Activated T-helper 9 cell treated with anti-CD3 and anti-CD28 coated beads, Interleukin-2, amount 50 U/mL, for 16 hours (primary cell): ENCODE results near the gene ART5.
"Not testable (repeated sequence)": the region's sequence is repeated elsewhere in the genome, so short reads cannot be mapped to it uniquely, and the experiment has no call there.

Experiments used
- DNase-seq: peaks from one replicate; pipeline ENCODE4 v3.0.0-alpha.2; 2020; ENCODE audit warnings: low read depth

ART5 gene

DNA sequence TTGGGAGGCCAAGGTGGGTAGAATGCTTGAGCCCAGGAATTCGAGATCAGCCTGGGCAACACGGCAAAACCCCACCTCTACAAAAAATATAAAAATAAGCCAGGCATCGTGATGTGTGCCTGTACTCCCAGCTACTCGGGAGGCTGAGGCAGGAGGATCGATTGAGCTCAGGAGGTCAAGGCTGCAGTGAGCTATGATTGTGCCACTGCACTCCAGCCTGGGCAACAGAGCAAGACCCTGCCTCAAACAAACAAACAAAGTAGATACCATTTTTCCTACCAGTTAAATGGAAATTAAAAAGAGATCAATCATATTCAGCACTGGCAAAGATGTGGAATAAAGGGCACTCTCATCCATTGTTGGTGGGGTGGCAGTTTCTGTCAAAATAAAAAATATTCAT, 15.5 kb upstream of the ART5 start:
- DNase-seq: not testable (repeated sequence)

DNA sequence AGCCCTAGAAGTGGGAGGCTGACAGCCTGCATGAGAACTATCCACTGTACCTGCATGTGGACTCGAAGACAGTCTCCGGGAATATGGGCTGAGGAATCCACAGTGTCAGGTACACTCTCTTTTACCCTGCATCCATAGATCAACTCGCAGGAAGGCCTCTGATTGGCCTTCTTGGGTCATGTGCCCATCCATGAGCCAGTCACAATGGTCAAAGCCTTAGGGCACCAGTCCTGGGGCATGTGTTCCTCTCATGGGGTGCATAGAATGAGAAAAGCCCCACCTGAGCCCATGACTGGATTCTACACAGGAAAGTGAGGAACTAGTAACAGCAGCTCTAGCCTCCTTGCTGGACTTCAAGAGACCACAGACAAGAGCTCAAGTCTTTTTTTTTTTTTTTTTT, 13.8 kb upstream of the ART5 start:
- DNase-seq: no peak

DNA sequence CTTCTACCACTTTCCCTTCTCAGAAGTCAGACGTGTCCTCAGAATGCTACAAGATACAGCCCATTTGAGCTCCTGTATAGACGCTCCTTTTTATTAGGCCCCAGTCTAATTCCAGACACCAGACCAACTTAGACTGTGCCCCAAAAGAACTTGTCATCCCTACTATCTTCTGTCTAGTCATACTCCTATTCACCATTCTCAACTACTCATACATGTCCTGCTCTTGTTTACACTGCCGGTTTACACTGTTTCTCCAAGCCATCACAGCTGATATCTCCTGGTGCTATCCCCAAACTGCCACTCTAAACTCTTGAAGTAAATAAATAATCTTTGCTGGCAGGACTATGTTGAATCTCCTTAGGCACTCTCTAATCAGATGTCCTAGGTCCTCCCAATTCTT, 10.7 kb upstream of the ART5 start:
- DNase-seq: not testable (repeated sequence)

DNA sequence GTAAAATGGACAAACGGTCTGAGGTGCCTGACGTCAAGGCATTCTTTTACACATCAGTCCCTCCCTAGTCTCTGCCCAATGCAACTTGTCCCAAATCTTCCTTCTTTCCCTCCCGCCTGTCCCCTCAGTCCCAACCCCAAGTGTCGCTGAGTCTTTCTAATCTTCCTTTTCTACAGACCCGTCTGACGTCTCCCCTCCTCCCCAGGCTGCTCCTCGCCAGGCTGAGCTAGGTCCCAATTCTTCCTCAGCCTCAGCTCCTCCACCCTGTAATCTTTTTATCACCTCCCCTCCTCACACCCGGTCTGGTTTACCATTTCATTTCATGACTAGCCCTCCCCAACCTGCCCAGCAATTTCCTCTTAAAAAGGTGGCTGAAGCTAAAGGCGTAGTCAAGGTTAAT, 7.6 kb upstream of the ART5 start:
- not testable (repeated sequence) for DNase-seq

DNA sequence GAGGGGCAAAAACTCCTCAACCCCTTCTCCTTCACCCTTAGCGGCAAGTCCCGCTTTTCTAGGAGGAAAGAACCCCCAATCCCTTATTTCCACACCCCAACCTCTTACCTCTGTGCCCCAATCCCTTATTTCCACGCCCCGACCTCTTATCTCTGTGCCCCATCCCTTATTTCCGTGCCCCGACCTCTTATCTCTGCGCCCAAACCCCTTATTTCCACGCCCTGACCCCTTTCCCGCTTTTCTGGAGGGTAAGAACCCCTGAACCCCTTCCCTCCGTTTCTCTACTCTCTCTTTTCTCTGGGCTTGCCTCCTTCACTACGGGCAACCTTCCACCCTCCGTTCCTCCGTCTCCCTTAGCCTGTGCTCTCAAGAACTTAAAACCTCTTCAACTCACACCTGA, 7.1 kb upstream of the ART5 start:
- DNase-seq: not testable (repeated sequence)

DNA sequence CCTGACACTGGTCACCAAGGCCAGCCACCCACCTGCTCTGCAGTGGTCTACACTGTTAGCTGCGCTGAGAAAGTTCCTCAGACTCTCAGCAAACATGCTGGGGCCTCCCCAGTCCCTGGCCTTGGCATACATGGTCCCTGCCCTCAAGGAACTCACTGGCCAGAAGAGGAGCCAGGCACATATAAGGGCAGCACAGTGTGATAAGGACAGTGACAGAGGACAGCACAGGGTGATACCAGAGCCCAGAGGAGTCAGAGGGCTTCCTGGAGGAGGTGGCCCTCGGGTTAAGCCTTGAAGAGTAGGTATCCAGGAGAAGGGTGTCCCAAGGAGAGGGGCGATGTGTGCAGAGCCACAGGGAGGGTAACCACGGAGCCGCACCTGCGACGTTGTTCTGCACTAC, 3.8 kb upstream of the ART5 start:
- no peak for DNase-seq

DNA sequence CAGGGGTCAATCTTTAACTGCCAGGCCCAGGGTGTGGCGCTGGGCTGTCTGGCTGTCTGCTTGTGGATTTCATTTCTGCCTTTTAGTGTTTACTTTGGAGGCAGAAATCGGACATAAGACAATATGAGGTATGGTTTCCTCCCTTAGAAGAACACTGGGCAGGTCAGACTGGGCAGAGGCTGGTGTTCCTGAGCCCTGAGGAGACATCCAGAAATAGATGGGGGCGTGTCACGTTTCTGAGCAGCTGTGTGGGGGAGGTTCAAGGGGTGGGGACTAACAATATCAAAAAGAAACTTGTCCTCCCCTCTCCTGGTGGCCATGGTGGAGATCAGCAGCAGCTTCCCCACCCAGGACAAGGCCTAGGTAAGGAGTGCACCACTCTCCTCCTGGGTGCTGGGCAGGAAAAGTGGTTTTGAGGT, 3.0 kb upstream of the ART5 start, which contains the start of gene ART1:
ART1 (plus strand) TSS at position 312 of the 419 bp plus-strand sequence. CDS start 14,086 bp downstream, outside the sequence.
- DNase-seq: no peak

DNA sequence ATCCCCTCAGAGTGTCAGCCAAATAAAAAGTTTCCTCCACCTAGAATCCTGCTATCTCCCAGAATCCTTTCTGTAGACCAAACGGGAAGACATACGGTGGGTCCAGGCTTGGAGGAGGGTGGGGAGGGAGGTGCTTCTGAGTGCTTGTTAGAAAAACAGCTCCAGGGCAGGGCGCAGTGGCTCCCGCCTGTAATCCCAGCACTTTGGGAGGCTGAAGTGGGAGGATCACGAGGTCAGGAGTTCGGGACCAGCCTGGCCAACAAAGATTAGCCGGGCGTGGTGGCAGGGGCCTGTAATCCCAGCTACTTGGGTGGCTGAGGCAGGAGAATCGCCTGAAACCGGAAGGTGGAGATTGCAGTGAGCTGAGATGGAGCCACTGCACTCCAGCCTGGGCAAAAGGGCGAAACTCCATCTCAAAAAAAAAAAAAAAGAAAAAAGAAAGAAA, 1.3 kb upstream of the ART5 start:
- not testable (repeated sequence) for DNase-seq

DNA sequence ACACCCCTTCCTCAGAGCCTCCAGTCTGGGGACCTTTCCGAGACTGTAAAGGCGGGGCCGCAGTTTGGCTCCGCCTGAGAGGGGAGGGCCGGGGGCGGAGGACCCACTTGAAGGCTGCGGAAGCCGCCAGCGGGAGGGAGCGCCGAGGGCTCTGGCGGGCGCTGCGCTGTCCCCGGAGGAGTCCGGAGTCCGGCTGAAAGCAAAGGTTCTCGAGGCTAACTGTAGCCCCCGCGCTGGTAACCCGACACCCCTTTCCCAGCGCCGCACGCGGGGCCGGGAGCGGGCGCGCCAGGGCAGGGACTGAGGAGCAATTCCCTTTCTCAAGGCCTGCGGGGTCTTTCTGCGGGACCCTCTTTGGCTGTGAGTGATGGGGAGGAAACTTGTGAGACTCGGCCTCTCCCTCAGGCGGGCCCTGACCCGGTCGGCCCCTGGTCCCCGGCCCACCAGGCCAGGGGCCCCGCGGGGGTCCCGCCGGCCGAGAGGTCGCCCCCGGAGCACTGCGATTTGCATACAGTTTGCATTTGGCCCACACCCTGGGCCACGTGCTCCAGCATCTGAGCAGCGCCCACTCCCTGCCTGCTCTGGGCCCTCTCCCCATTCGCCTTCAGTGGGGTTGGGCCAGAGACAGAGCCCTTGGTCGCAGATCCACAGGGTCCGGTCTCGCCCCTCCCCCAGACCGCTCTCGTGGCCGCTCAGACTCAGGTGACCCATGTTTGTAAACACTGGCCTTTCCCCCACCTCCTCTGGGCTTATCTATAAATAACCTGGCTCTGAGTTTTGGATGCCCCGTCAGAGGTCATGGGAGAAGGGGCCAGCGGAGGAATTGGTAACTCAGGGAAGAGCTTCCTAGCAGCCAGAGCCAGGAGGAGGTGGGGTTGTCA, 519 bp upstream of the ART5 start:
- DNase-seq: peak; percentile 64

DNA sequence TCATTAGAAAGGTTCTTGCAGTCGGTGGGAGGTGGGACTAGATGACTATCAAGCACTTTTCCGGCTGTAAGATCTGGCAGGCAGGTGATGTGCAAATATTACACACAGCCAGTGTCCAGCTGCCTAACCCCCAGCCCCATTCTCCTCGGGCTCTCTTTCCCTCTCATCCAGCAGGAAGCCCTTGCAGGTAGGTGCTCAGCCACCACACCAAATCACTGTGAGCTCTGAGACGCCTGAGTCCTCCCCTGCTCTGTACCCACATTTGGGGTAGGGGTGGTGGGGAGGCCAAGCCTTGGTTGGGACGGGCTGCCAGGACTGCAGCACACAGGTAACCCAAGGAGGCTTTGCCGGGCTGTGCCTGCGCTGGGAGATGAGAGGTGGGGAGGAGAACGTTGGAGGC, 601 bp downstream of the ART5 start:
- no peak for DNase-seq

DNA sequence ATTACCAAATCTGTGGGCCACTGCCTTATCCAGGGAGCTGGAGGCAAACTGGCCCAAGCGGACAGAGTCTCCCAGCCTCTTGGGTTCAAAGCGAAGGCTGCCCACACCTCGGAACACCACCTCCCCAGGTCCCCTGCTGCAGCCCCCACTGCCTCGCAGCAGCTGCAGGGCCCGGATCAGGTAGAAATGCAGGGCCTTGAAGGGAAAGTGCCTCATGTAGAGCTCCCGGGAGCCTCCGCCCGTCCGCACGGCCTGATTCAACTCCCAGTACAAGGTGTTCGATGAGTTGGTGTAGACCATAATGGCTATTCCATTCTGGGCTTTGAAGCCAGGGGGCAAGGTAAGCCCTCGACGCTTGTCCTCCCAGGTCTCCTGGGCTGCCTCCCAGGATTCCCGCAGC, 2.0 kb downstream of the ART5 start:
- DNase-seq: no peak

DNA sequence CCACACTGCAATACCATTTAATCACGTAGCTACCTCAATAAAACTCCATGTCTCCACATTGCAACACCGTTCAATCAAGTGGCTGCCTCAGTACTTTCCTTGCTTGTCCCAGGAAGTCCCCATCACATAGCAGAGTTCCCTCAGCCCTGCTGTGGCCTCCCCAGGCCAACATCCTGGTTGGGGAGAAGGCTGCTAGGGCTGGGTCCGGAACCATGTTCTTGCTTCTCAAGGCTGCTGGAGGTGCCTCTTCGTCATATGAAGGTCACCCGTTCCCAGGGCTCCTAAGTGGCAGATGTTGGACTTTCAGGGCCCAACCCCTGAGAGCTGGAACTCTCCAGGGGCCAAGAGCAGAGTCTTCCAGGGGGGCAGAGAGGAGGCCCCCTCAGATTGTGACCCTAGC, 3.3 kb downstream of the ART5 start:
- no peak for DNase-seq

DNA sequence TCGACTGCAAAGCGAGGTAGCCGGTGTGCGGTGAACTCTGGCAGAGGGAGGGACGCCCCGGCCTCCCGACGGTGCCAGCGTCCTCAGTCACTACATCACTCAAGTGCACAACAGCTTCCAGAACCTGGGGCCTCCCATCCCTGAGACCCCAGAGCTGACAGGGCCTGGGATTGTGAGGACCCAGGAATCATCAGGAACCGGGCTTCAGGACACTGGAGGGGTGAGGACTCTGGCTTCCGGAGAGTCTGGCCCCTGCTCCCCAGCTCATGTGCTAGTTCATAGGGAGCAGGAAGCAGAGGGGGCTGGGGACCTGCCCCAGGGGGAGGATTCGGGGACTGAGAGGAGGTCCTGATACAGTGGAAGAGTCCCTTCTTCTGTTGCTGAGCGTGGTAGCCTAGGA, 4.6 kb downstream of the ART5 start:
- DNase-seq: no peak

DNA sequence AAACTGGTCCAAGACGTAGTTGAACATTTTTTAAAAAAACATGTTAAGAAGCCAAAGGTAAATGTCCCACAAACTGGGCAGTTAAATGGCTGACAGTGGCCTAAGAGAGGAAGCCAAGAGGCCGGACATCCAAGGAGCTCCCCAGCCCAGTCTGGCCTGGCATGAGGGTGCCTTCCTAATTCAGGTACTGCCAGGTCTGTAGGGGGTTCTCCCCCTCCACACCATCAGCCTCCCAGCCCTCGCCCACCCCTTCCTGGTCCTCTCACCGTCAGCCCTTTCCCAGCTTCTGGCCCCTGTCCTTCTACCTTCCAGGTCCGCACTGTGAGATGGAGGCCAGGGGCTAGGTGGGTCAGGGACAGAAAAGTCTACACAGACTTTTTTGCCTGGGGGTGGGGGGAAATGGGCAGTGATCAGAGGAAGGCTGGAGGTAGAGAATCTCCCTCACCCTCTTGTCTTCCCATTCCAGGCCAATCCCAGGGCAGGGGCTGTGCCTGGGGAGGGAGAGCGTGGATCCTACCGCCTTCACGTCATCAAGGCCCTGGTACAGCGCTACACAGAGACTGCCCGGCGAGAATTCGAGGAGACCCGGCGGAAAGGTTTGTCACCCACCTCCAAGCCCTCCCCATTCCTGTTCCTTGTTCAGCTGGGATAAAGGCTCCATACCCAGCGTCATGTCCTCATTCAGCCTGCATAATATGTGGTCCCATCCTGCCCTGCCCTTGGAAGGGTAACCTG, 6.0 kb downstream of the ART5 start:
- DNase-seq: no peak

DNA sequence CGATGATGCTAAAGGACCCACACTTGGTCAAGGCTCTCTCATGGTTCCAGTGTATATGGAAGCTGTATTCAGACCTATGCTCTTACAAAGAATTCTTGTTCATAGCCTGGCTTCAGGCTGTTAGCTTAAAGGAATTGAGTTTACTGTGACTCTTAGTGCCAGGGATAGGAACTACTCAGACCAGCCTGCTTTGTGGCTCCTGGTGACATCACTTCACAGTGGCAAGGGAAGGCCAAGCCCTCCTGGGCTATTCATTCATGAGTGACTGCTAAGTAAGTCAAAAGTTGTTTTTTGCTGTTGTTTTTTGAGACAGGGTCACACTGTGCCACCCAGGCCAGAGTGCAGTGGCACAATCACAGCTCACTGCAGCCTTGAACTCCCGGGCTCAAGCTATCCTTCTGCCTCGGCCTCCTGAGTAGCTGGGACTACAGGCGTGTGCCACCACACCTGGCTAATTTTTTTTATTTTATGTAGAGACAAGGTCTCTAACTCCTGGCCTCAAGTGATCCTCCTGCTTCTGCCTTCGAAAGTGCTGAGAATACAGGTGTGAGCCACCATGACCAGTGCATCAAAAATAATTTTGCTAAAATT, 9.6 kb downstream of the ART5 start:
- no peak for DNase-seq

DNA sequence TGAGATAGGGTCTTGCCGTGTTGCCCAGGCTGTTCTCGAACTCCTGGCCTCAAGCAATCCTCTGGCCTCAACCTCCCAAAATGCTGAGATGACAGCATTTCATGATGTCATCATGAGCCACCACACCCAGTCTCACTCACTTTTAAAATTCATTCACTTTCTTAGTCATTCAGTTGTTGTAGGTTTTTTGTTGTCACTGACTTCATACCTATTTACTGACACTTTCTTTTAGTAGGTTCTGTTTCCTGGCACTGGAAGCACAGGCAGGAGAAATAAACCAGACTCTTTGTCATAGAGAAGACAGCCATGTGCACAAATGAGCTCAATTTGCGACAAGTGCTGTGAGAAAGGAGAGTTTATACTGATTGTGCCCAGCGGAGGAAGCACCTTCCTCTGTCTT, 10.5 kb downstream of the ART5 start:
- DNase-seq: no peak

DNA sequence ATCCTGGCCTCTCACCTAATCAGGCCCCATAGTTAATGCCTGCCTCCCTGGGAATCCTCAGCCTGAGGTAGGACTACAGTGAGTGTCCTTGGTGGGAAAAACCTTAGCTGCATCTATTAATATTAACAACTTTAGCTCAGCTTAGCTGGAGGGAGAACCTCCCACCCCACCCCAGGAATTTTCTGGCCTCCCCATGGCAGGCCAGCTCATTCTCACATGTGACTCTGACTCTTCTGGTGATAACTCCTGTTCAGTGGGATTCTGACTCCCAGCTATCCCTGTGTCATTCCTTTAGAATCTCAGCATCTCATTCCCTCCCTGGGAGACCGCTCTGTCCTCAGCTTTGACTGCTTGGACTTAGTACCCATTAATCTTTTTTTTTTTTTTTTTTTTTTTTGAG, 14.5 kb downstream of the ART5 start:
- no peak for DNase-seq

DNA sequence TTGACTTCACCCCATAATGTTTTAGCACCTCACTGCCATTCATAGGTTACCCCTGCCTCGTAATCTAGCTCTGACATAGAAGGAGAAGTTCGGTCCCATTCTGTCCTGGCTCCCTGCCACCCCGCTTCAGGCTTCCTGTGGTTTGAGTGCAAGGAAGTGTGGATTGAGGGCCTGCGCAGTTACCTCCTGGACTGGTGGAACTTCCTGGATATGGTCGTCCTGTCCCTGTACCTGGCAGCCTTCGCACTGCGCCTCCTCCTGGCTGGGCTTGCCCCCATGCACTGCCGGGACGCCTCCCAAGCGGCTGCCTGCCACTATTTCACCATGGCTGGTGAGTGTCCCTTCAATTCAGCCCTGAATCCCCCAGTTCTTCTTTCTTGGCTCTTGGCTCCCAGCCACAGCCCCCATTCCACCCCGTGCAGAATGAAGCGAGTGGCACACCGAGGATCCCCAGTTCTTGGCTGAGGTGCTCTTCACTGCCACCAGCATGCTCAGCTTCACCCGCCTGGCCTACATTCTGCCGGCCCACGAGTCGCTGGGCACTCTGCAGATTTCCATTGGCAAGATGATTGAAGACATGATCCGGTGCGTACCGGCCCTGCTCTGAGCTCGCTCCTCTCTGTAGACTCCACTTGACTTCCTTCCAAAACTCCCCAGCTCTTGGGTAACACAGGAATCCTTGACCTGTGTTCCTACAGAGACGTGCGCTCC, 15.4 kb downstream of the ART5 start:
- no peak for DNase-seq

DNA sequence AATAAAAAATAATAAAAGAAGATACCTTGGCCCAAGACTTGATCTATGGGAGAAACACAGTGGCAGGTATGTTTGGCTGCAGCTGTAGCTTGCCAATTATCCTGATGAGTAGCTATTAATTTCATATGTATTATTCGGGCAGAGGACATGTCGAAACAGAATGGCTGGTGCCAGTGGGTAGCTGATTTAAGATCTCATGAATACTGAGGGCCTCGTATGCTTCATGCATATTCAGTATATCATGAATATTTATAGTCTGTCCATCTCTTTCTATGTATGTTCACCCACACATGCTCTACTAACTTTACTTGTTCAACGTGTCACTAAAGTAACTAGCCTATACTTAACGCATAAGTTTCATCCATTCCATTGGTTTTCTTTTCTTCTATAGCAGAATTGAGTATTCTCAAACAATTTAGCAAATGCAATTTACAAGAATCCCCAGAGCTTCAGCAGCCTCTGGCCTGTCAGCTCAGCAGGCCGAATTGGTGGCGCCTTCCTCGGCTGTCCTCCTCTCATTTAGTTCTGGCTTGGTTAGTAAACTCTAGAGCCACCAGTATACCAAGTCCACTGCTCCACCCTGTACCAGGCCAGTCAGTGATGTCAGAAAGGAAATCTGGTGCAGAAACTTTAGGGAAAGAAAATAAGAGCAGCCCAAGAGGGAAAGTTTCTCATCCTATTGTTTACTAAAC, 17.9 kb downstream of the ART5 start:
- DNase-seq: no peak

DNA sequence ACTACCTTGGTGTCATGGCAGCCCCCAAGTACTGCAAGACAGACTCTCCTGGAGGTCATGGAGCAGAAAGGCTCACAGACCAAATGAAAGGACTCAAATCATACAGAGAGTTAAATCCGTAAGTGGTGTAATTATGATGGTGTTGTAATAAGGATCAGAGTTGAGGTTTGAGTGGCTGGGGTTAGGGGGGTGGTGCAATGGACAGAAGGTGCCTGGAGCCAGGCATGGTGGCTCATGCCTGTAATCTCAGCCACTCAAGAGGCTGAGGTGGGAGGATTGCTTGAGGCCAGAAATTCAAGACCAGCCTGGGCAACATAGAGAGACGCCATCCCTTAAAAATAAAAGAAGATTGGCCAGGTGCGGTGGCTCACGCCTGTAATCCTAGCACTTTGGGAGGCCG, 18.7 kb downstream of the ART5 start:
- DNase-seq: no peak

DNA sequence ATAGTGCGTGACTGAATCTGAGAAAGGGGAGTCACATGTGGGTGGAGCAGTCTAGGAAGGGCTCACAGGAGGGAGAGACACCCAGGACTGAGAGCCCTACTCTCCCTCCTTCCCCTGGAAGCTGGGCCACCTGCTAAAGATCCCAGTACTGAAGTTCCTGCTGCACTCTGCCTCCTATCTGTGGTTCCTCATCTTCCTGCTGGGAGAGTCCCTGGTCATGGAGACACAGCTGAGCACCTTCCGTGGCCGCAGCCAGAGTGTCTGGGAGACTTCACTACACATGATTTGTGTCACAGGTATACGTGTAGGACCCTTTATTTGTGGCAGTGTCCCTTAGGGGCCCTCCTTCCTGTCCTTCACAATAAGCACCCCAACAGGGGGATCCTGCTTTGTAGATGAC, 19.3 kb downstream of the ART5 start:
- DNase-seq: no peak

DNA sequence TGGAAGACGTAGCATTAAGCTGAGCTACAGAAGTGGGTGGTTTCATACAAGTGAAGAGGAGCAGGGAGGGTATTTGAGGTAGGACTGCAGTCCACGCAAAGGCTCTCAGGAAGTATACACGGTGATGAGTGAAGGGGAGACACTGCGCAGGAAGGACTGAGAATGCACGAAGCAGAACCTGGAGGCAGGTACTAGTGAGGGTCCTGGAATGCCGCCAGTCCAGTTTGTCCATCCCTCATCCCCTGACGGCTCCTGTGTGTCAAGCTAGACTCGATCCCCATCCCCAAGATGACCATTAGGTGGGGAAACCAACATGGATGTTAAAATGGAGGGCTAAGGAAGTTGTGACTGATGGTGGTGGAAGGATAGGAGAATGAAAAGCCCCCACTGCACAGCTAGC, 23.8 kb downstream of the ART5 start:
- no peak for DNase-seq
